ENCODE measurements around the gene ZNF182.
A peak's percentile ranks its signal among the peaks of the same experiment; 100 is the strongest.
"Not testable (repeated sequence)": the region's sequence is repeated elsewhere in the genome, so short reads cannot be mapped to it uniquely, and the experiment has no call there.

The ZNF182 gene
- 8.3 to 14.2 (median 14.0) reads per million in 4 donors for total RNA-seq

DNA sequence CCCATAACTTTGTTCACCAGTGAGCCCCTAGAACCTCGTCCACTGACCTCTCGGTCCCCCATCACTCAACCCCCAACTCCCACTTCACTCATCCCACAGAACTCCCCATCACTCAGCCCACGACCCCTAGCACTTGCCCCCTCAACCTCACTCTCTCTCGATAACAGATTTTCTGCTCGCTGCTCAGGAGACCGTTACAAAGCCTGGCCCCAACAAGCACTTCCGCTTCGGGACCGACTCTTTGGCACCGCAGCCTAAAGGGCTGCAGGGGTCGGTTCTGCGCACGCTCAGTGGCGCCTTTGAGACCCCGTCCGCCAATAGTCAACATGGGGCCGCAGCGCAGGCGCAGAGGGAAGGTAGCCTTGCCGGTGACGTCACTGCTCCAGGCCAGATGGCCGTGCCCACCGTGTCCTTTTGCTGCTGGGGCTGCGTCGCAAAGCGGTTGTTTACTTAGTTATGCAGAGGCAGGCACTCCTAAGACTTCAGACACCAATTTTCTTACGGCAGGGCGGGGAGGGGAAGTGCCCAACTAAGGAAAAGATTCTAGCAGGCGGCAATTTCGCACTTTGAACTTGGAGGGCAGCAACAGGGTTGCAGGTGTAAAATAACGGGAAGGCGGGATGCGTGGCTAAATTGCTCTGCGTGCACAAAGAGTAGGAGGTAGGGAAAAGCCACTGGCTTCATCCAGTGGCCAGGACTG, at the start of gene ZNF182:
Gene ZNF182, minus strand, starts transcription at position 232 of the 700 bp plus-strand sequence. CDS start 1,380 bp downstream, outside the sequence.
- DNase-seq: peak; percentile 84 to 94 (median 90)

DNA sequence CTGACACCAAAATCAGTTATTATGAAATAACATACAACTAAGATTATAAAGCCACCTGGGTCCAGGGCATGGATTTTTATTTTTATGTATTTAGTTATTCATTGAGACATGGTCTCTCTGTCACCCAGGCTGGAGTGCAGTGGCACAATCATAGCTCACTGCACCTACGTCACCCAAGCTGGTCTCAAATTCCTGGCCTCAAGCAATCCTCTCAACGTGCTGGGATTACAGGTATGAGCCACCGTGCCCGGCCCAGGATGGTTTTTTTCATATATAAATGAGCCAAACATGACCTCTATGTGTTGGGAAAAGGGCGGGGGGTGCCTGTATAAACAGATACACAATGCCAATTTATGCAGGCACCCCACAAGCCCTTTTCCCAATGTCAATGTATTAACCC, 43.1 kb upstream of the ZNF182 start:
- DNase-seq: no peak

DNA sequence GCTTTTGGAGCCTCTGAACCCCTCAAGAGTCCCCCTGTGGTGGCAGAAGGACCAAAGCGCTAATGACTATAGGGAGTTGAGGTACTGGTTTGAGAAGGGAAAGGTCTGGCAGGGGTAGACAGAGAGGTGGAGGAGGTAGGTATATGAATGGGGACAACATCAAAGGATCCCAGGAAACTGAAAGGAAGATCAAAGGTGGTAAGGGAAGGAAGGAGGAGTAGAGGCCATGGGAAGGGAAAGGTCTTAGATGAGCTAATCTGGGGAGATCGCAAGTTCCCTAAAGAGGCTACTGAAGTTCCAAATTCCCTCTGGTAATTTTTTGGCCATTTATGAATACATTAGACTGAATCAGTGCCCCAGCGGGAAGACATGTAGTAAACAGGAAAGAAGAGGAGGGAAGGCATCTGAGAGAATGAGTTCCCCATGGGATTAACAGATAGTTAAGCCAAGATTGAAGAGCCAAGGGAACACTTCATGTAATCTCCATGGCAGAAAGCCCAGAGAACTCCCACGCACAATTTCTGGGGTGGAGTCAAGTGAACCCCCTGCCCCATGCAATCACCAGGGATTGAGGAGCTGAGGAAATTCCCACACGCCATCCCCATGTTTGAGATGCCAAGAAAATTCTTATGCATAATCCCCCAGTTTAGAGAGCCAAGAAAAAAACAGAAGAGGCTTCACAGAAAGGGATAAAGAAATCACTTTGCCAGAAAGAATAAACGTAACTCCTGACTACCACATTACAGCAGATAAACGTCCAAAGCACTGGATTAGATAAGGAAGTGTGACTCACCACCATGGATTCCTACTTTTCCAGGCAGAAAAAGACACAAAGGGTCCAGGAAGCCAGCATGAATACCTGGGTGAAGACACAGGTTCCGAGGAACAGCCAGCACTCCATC, 41.9 kb upstream of the ZNF182 start:
- no peak for DNase-seq

DNA sequence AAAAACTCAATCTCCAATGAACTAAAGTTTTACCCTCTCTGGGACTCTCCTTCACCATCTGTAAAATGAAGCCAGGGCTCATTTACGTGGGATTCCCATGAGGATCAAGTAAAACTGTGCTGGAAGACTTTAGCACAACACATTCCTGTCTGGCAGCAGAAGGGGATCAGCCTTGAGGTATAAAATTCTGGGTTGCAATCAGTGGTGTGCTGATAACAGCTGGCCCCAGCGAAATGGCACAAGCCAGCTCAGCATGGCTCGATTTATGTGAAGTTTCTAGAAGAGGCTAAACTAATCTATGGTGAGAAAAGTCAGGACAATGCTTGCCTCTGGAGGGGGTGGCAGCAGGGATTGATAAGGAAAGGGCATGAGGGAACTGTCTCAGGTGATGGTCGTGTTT, 39.3 kb upstream of the ZNF182 start:
- DNase-seq: no peak

DNA sequence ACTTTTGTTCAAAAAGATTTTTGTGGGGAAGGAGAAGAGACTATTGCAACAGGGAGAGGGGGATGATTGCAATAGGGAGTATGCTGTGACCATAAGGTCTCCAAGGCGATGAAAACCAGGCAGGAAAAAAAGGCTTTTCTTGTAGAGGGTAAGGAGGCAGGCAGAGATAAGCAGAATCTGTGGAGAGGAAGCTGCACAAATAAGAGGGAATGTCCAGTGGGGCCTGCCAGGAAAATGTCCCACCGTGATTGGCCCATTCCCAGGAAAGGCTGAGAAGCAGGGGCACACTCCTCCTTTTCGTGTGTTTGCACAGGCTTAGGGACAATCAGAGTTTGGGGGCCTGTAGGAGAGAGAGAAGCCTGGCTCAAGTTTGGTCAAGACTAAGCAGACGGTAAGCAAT, 32.1 kb upstream of the ZNF182 start:
- no peak for DNase-seq

DNA sequence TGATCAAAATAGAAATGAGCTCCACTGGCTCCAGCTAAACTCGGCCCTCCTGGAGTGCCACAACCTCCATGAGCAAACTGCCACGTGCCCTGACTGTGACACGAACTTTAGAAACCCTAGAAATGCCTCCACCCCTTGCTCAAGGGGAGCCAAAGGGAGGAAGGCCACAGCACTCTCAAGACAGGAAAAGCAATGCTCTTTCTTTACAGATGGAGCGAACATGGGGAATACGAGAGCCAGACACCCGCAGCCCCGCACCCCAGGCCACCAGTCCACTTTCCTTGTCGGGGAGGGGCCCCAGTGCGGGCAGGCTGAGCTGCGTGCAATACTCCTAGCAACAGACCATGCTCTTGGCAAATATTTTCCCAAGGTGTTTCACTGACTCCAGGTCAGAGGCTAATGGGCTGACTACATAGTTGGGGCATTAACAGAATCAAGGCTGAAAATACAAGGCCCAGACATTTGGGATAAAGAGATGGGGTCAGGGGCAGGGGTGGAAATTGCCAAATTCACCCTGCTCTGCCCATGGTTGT, 26.9 kb upstream of the ZNF182 start:
- DNase-seq: not testable (repeated sequence)

DNA sequence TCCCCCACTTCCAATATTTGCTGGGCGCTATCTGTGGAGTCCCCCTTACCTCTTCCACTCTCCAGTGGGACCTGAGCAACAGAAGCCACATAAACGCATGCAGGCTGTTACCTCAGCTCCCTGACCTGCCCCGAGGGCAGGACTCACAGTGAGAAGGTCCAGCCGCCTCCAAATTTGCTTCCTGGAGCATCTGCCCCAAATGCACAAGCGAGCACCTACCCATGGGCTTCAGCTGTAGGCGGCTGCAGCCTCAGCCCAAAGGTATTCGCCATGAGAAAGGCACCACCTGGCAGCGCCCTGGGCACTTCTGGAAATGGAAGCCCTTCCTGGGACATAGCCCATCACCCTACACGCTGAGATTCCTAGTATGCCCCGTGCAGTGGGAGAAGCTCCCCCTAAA, 26.4 kb upstream of the ZNF182 start:
- DNase-seq: no peak

DNA sequence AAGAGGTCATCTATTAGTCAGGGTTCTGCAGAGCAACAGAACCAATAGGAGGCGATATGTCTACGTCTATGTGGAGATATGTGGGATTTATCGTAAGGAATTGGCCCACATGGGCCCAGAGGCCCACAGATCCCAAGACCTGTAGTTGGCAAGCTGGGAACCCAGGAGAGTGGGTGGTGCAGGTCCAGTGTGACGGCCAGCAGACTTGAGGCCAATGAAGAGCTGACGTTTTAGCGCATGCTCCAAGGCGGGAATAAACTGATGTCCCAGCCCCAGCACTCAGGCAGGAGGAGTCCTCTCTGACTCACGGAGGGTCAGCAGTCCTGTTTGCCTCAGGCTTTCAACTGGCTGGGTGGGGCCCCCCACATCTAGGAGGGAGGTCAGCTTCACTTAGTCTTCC, 24.3 kb upstream of the ZNF182 start:
- DNase-seq: no peak

DNA sequence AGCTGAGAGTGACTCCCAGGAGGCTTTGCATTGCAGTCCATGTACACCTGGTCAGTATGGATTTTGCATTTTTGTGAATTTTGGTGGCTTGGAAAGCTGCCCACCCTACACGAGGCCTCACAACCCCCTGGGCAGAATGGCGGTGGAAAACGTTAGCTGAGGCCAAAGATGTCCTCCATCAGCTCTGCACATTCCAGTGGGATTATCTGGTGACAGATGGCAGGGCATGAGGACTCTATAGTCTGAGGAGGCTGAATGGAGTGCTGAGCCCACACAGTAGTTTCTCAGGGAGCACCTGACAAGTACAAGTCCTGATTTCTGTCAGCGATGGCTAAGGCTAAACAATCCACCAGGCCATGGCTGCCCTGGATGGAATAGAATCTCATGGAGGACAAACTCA, 23.8 kb upstream of the ZNF182 start:
- DNase-seq: not testable (repeated sequence)

DNA sequence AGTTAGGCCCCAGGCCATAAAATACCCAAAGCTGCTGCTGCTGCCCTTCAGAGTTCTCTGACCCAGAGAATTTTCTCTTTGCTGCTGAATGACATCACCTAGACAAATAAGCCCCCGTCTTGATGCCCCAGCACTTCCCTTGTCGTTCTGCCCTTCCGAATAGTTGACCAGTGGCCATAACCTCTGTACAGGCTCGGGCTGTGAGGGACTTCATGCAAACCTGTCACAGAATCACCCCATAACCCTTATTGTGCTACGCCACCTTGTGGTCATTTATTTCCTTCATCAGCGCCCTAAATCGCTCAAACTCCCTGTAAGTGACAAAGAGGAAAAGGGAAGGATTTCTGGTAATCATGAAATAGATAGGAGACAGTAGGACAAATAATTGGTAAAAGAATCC, 21.8 kb upstream of the ZNF182 start:
- peak in 1 of 5 donors; percentile 54 for DNase-seq

DNA sequence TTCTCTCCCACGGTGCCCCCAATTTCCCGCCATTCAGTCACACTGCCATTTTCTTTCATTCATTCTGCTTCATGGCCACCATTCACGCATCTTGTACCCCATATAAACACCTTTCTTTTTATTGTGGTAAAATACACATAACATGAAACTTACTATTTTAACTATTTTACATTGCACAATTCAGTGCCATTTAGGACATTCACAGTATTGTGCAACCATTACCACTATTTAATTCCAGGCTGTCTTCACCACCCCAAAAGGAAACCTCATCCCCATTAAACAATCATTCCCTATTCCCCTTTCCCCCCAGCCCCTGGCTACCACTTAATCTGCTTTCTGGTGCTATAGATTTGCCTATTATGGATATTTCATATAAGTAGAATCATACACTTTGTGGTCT, 18.9 kb upstream of the ZNF182 start:
- no peak for DNase-seq

DNA sequence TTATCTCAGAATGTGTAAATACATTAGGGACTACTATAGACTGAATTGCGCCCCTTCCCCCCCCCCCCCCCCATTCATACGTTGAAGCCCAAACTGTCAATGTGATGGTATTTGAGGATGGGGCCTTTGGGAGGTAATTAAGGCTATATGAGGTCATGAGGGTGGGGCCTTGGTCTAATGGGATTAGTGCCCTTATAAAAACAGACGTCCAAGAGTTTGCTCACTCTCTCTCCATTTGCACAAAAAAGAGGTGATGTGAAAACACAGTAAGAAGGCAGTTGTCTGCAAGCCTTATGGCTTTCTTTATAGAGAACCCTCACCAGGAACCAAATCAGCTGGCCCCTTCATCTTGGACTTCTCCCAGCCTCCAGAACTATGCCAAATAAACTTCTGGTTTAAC, 18.3 kb upstream of the ZNF182 start:
- no peak for DNase-seq

DNA sequence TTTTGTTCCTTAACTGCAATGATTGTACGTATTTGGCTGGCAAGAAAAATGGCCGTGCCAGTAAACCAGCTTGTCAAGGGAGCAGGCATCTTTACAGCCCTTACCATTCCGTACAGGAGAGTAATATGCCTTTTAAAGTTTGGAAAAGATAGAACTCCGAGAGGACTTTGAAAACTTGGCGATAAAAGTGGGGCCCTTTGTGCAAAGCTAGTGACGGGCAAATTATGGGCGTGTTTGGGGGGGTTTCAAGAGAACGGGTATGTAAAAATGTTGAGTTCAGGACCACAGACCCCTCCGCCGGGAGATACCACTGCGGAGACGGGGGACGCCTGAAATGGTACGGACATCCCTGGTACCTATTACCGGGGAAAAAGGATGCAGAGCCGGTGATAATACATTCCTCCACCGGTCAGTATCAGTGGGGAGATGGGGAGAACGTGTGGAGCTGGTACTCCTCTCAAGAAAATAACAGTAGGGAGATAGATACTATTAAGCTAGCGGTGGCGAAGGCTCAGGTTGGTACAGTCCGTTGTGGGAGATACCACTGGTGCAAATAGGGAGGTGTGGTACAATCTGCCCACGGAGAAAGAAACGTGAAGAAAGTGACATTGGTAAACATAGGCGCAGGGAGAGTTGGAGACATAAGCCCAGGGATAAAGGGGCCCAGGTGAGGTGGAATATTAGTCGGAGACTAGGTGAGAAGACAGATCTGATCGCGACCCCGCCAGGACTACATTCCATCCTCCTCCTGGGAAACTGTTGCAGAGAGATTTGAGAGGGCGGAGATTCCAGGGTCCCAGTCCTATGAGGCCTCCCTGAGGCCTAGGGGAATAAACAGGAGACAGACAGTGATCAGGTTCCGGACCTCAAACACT, 17.5 kb upstream of the ZNF182 start:
- peak; percentile 34 to 77 (median 62) for DNase-seq

DNA sequence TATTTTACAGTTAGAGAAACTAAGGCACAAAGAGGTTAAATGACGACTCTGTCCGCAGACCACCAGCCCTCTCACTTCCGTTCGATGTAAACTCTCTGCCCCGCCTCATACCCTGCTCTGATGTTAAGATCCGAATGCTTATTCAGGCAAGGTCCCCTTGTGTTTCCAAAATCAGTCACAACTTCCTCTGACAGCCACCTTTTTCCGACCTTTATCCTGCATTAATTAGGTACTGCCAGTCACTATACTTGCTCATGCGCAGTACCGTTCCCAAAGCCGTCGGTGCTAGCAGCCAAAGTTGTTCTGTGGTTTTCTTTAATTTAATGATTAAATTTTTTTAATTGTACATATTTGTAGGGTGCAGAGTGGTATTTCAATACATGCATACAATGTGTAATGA, 16.7 kb upstream of the ZNF182 start:
- DNase-seq: peak in 2 of 5 donors; percentile 4 to 27

DNA sequence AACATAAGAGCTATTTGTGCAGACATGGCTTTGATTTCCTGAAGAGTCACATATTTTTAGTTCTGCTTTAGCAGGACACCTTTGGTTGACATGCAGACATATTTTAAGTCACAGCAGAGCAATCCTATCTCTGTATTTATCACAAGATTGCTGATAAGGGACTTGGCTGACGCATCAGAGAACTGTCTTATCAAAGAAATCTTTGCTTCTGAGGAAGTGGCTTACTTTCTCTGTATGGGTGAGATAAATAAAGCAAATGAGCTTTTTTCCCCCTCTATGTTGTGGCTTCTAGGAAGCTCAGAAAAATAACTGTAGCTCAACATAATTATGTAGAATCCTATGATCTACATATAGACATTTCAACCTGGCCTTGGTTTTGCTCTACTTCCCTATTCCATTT, 16.1 kb upstream of the ZNF182 start:
- not testable (repeated sequence) for DNase-seq

DNA sequence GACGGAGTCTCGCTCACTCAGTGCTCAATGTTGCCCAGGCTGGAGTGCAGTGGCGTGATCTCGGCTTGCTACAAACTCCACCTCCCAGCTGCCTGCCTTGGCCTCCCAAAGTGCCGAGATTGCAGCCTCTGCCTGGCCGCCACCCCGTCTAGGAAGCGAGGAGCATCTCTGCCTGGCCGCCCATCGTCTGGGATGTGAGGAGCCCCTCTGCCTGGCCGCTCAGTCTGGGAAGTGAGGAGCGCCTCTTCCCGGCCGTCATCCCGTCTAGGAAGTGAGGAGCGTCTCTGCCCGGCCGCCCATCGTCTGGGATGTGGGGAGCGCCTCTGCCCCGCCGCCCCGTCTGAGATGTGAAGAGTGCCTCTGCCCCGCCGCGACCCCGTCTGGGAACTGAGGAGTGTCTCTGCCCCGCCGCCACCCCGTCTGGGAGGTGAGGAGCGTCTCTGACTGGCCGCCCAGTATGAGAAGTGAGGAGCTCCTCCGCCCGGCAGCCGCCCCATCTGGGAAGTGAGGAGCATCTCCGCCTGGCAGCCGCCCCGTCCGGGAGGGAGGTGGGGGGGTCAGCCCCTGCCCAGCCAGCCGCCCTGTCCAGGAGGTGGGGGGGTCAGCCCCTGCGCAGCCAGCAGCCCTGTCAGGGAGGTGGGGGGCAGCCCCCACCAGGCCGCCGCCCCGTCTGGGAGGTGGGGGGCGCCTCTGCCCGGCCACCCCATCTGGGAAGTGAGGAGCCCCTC, 13.0 kb upstream of the ZNF182 start:
- not testable (repeated sequence) for DNase-seq

DNA sequence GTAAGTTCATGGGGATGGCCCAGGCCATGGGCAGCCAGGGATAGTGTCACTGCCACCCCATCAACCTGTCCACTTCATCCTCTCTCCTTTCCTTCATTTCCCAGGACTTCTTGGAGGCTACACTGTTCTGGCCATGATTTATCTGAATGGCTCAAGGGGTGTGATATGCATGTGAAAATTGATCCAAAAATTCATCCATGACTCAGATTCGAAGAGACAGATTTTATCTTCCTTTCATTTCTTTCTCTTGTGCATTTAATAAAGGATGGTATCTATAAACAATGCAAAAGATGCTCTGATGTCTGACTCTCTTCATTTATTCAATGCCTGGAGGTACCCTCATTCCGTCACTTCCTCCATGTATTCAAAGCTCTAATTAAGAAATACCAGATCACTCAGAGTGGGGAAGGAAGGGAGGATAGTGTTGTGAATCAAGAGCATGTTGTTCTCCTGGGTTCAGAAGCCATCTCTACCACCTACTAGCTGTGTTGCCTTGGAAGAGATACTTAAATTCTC, 5.7 kb upstream of the ZNF182 start:
- DNase-seq: not testable (repeated sequence)

DNA sequence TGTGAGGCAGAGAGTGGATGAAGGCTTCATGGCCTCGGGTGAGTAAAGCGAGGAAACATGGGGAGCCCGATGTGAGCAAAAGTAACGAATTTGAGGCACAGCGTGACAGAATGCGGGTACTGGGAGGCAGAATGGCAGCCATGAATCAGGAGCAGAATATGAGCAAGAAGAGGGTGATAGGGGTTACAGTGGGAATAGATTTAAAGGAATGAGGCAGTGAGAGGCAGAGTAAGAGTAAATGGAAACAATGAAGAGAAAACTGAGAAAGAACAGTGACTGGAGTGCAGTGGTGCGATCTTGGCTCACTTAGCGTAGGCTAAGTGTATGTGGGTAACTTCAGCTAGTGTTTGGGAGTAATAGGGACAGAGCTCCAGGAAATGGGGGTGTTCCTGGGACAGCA, 2.9 kb upstream of the ZNF182 start, which contains the start of gene SPACA5:
Gene SPACA5, plus strand, starts transcription at position 301 of the 400 bp plus-strand sequence. CDS start 815 bp downstream, outside the sequence.
- not testable (repeated sequence) for DNase-seq

DNA sequence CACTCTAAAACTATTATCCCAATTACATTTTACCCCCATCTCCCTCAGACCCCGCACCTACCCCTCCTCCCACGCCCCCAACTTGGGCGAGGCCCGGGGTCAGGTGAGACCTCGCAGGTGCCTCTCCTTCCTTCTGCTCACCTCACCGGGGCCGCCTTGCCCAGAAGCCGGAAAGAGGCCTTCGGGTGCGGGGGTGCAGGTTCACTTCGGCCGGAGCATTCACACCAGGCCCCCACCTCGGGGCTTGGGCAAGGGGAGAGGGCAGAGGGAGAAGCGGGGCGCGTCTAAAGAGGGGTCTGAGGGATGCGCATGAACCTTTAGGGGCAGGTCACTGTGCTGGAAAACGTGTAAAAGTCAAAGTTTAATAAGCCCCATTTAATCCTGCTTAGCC, 427 bp downstream of the ZNF182 start:
- DNase-seq: peak in 2 of 5 donors; percentile 8 to 20

DNA sequence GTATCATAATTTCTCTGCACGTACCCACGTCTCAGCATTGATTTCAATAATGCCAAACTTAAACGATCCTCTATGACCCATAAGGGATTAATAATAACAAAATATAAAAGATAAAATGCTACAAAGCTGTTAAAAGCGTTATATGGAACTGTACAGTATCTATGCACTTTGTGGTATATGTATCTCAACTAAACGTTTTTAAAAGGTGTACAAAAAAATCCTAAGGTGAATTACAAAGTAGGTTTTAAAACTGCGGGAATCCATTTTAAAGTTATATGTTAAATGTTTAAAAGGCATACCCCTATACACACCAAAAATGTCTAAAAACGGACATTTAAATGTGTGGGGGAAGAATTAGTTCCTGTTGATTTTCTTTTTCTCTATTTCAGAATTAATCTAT, 860 bp downstream of the ZNF182 start:
- no peak for DNase-seq

DNA sequence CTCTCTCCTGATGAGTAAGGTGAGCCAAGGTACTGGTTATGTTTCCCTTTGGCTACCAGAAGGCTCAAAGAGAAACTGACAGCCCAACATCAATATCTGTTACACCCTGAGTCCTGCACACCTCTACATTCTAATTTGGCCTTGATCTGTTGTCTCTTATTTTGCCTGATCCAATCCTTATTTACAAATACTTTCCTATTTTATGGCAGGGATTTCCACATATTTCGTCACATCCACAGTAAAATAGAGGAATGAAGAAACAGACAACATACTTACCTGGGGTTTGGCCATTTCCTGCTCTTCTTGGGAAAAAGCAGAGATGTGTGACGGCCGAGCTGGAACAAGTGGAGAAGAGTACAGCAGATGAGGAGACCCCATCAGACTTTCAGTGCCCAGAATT, 1.5 kb downstream of the ZNF182 start:
- DNase-seq: no peak

DNA sequence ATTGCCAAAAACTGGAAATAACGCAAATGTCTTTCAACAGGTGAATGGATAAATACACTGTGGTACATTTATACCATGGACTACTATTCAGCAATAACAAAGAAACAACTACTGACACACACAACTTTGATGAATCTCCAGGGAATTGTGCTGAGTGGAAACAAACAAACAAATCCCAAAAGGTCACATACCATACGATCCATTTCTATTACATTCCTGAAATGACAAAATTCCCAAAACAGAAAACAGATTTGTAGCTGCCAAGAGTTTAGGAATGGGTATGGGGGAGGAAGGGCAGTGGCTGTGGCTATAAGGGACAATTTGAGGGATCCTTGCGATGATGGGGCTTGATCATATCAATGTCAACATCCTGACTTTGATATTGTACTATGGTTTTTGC, 2.5 kb downstream of the ZNF182 start:
- DNase-seq: no peak
